SK-N-SH treated with all-trans-retinoic acid at 6 μM for 48 hours (cell line): ENCODE results near the gene PDHB.

Source experiments
- ATAC-seq: fragments of 200-7000 bp; cut with Tn5 transposase; 3 replicates; pipeline ENCODE4 v1.9.1; 2020; ENCODE audit warnings: mild to moderate bottlenecking, moderate library complexity
- CSDC2 ChIP-seq: fragments of 250-450 bp; sonication (Bioruptor Pico); IDR thresholded peaks from 2 replicates; pipeline ENCODE4 v1.5.0; 2020; ENCODE audit warnings: mild to moderate bottlenecking, moderate library complexity
- GLIS3 ChIP-seq: fragments of 250-450 bp; sonication (Bioruptor Pico); IDR thresholded peaks from 2 replicates; pipeline ENCODE4 v1.5.0; 2020; ENCODE audit warnings: mild to moderate bottlenecking, moderate library complexity
- ISL1 ChIP-seq: fragments of 250-450 bp; sonication (Bioruptor Pico); IDR thresholded peaks from 2 replicates; pipeline ENCODE4 v2.1.2; 2022; ENCODE audit warnings: mild to moderate bottlenecking, moderate library complexity
- OSR1 ChIP-seq: fragments of 250-450 bp; sonication (Bioruptor Pico); IDR thresholded peaks from 2 replicates; pipeline ENCODE4 v1.8.0; 2022; ENCODE audit warnings: moderate library complexity, mild to moderate bottlenecking, inconsistent platforms
- PPARA ChIP-seq: fragments of 250-450 bp; sonication (Bioruptor Pico); IDR thresholded peaks from 2 replicates; pipeline ENCODE4 v1.5.0; 2020; ENCODE audit warnings: mild to moderate bottlenecking, borderline replicate concordance
- RARB ChIP-seq: fragments of 250-450 bp; sonication (Bioruptor Pico); IDR thresholded peaks from 2 replicates; pipeline ENCODE4 v1.8.0; 2021; ENCODE audit warnings: mild to moderate bottlenecking, moderate library complexity
- SNAI2 ChIP-seq: fragments of 250-450 bp; sonication (Bioruptor Pico); IDR thresholded peaks from 2 replicates; pipeline ENCODE4 v1.5.0; 2020; ENCODE audit warnings: mild to moderate bottlenecking, moderate library complexity
- TOX ChIP-seq: fragments of 250-450 bp; sonication (Bioruptor Pico); IDR thresholded peaks from 2 replicates; pipeline ENCODE4 v1.8.0; 2021; ENCODE audit warnings: mild to moderate bottlenecking, moderate library complexity, borderline replicate concordance
- ZC3H10 ChIP-seq: fragments of 250-450 bp; sonication (Bioruptor Pico); IDR thresholded peaks from 2 replicates; pipeline ENCODE4 v1.5.1; 2021; ENCODE audit warnings: mild to moderate bottlenecking, moderate library complexity
- ZFP3 ChIP-seq: fragments of 250-450 bp; sonication (Bioruptor Pico); IDR thresholded peaks from 2 replicates; pipeline ENCODE4 v1.5.0; 2020; ENCODE audit warnings: mild to moderate bottlenecking, moderate library complexity
- ZFP30 ChIP-seq: fragments of 450-650 bp; formaldehyde crosslinking; IDR thresholded peaks from 2 replicates; pipeline ENCODE4 v1.5.0; 2022; ENCODE audit warnings: mild to moderate bottlenecking, moderate library complexity
- ZNF565 ChIP-seq: fragments of 450-650 bp; formaldehyde crosslinking; conservative IDR thresholded peaks from 2 replicates; pipeline ENCODE4 v1.5.0; 2020; ENCODE audit warnings: low read depth, mild to moderate bottlenecking, moderate library complexity
- ZNF70 ChIP-seq: fragments of 450-650 bp; formaldehyde crosslinking; IDR thresholded peaks from 2 replicates; pipeline ENCODE4 v1.5.0; 2020; ENCODE audit warnings: mild to moderate bottlenecking, moderate library complexity
- ZNF8 ChIP-seq: fragments of 450-650 bp; formaldehyde crosslinking; IDR thresholded peaks from 2 replicates; pipeline ENCODE4 v1.5.0; 2020; ENCODE audit warnings: mild to moderate bottlenecking, moderate library complexity
- TF ChIP-seq, protein P1 (sequence below): fragments of 250-450 bp; sonication (Bioruptor Pico); IDR thresholded peaks from 2 replicates; pipeline ENCODE4 v1.8.0; 2021; ENCODE audit warnings: low read depth, mild to moderate bottlenecking, moderate library complexity, borderline replicate concordance
- TF ChIP-seq, protein P2 (sequence below): fragments of 250-450 bp; sonication (Bioruptor Pico); IDR thresholded peaks from 2 replicates; pipeline ENCODE4 v1.8.0; 2020; ENCODE audit warnings: mild to moderate bottlenecking, moderate library complexity, borderline replicate concordance
- TF ChIP-seq, protein P3 (sequence below): fragments of 250-450 bp; sonication (Bioruptor Pico); IDR thresholded peaks from 2 replicates; pipeline ENCODE4 v1.5.1; 2020; ENCODE audit warnings: low read depth, mild to moderate bottlenecking, moderate library complexity

Gene PDHB

DNA sequence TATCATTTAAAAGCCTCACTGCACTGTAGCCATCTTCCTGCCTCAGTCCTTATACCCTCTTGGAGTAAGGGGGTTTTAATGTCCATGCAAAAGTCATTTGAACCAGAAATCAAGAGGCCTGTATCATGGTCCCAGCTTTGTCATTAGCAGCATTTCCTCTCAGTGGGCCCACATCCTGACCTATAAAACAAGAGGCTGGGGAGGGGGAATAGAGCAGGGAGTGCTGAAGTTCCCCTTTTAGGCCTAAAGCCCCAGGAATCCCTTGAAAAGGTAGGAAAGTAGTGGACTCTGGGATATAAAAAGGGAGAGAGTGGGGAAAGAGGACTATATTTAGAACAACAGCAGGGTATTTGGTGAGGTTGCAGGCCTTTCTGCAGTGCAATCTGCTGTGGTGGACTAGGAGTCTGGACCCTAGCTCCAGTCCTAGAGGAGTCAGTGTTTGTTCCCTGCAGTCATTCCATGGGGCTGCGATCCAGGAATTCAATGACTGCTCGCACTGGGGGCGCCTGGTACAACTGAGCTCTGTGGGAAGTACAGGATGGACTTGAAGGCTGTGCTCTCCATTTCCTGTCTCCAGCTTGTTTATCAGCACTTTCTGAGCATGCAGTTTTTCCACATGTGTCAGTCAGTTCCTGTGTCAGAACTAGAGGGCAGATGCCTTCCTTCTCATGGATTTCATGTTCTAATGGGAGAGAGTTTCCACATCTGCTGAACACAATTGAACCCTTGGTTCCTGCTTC is 46.8 kb downstream of the PDHB start (continued):
- TF ChIP-seq SNAI2 (CRISPR knock-in tag) (no peak), OSR1 (CRISPR knock-in tag) (no peak)
- TF ChIP-seq, protein P1, sequence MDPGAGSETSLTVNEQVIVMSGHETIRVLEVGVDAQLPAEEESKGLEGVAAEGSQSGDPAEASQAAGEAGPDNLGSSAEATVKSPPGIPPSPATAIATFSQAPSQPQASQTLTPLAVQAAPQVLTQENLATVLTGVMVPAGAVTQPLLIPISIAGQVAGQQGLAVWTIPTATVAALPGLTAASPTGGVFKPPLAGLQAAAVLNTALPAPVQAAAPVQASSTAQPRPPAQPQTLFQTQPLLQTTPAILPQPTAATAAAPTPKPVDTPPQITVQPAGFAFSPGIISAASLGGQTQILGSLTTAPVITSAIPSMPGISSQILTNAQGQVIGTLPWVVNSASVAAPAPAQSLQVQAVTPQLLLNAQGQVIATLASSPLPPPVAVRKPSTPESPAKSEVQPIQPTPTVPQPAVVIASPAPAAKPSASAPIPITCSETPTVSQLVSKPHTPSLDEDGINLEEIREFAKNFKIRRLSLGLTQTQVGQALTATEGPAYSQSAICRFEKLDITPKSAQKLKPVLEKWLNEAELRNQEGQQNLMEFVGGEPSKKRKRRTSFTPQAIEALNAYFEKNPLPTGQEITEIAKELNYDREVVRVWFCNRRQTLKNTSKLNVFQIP: no peak

DNA sequence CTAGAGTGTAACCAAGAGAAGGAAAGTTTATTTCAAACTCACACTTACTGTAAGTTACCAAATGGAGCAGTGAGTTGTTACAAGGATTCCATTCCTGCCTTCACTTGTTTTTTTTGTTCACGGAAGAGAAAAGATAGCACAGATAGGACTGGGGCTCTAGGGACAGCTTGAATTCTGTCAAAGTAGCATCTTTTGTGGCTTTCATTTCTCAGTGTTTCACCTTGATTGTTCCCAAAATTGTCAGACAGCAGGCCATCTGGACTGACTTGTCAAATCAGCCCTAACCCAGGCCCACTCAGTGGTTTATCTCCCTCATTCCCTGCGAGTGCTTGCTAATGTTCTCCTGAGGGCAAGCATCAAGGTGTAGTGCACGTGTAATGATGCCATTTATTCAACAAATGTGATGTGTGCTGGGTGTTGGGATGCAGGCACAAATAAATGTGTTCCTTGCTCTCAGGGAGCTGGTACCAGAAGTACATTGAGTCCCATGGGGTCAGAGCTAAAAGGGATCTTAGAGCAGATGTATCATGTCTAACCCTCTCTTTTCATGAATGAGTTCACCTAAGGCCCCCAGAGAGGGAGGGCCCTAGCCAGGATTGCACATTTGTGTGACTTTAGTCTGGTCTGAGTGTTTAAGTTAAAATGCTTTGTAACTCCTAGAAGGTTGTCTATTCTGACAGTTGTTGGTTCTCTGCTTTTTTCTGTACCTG is 49.1 kb downstream of the PDHB start:
- TF ChIP-seq ISL1 (CRISPR knock-in tag) (no peak), ZNF565 (CRISPR knock-in tag) (no peak), RARB (CRISPR knock-in tag) (no peak), ZFP30 (CRISPR knock-in tag) (no peak), ZFP3 (CRISPR knock-in tag) (no peak), GLIS3 (no peak), ZNF8 (CRISPR knock-in tag) (no peak), CSDC2 (CRISPR knock-in tag) (no peak)
- TF ChIP-seq, protein P2, sequence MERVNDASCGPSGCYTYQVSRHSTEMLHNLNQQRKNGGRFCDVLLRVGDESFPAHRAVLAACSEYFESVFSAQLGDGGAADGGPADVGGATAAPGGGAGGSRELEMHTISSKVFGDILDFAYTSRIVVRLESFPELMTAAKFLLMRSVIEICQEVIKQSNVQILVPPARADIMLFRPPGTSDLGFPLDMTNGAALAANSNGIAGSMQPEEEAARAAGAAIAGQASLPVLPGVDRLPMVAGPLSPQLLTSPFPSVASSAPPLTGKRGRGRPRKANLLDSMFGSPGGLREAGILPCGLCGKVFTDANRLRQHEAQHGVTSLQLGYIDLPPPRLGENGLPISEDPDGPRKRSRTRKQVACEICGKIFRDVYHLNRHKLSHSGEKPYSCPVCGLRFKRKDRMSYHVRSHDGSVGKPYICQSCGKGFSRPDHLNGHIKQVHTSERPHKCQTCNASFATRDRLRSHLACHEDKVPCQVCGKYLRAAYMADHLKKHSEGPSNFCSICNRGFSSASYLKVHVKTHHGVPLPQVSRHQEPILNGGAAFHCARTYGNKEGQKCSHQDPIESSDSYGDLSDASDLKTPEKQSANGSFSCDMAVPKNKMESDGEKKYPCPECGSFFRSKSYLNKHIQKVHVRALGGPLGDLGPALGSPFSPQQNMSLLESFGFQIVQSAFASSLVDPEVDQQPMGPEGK (CRISPR knock-in tag): no peak
- TF ChIP-seq, protein P3, sequence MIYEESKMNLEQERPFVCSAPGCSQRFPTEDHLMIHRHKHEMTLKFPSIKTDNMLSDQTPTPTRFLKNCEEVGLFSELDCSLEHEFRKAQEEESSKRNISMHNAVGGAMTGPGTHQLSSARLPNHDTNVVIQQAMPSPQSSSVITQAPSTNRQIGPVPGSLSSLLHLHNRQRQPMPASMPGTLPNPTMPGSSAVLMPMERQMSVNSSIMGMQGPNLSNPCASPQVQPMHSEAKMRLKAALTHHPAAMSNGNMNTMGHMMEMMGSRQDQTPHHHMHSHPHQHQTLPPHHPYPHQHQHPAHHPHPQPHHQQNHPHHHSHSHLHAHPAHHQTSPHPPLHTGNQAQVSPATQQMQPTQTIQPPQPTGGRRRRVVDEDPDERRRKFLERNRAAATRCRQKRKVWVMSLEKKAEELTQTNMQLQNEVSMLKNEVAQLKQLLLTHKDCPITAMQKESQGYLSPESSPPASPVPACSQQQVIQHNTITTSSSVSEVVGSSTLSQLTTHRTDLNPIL (CRISPR knock-in tag): no peak
- ATAC-seq: peak; percentile 43

DNA sequence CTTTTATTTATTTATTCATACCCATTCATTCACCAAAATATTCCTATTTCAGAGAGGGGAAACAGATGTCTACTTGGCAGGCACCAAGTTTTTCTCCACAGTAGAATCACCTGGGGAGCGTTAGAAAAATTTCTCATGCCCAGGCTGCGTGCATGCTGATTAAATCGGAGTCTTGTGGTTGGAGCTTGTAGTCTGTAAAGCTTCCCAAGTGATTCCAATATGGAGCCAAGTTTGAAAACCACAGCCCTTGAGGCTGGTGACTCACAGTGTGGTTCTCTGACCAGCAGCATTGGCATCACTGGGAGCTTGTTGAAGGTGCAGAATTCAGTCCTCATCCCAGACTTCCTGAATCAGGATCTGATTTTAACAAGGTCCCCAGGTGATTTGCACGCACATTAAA is 49.7 kb downstream of the PDHB start:
- TF ChIP-seq TOX (CRISPR knock-in tag) (peak; percentile 72; the same call in 1 of the 2 replicates), ISL1 (CRISPR knock-in tag) (peak; percentile 64), GLIS3 (no peak)
- ATAC-seq: peak; percentile 93

DNA sequence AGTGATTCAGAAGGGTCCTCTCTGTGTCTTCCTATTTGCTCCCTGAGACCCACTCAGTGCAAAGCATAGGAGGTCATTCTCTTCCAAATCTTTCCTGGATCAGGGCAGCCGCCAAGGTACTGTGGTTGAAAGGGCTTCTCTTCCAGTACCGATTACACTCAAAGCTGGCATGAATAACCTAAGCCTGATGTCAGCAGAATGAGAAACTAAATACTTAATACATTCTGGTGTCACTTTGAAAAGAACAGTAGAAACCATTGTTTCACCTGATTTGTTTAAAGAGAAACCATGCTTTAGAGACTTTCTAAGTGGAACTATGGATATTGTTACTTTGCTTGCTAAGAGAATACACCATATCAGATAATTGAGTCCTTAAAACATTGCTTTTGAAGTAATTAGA is 50.2 kb downstream of the PDHB start:
- peak; percentile 60 for ATAC-seq
- TF ChIP-seq, protein P3 (CRISPR knock-in tag): no peak
- TF ChIP-seq ZC3H10 (CRISPR knock-in tag) (no peak), ZNF70 (CRISPR knock-in tag) (no peak), RARB (CRISPR knock-in tag) (no peak)

DNA sequence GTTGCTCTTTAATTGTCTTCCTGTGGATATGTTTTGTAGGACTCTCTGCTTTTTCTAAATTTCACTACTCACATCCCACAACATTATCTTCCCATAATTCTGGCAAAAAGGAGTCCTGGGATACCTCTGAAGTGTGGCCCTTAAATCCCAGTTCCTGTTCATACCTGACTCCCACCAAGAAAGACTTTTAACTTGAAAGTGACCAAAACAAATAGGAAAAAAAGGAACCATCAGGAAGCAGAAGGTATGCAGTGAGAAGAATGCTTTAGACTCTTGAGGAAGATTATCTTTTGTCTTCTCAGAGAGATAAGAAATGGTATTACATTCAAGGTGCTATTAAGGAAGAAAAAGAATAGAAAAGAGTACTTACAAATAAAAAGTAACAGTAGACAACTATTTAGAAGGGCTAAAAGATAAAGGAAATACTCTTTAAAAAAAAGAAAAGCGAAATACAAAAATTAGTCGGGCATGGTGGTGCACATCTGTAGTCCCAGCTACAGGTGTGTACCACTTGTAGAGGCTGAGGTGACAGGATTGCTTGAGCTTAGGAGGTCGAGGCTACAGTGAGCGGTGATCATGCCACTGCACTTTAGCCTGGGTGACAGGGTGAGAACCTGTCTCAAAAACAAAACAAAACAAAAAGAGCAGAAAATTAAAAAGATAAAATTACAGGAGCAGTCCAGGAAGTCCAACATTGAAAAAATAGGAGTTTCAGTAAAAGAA is 54.1 kb downstream of the PDHB start:
- no peak for ATAC-seq
- TF ChIP-seq, protein P1: no peak
- no peak for TF ChIP-seq CSDC2 (CRISPR knock-in tag)
- TF ChIP-seq PPARA (CRISPR knock-in tag): no peak
- no peak for TF ChIP-seq TOX (CRISPR knock-in tag)
- TF ChIP-seq GLIS3: no peak
